B cell (primary cell): ENCODE data around the gene CD34. TPM values are rescaled to one million over a fixed set of nuclear protein-coding genes. Genes with fewer than 3 reads are reported as not detected.

Experiments used
- ATAC-seq: fragments of 200-7000 bp; cut with Tn5 transposase; one replicate; pipeline ENCODE4 v1.10.0; 2021; ENCODE audit warnings: low read depth, mild to moderate bottlenecking, moderate number of reproducible peaks, moderate library complexity
- CTCF ChIA-PET: fragments of 350-600 bp; sonication (Branson Sonifier 250); formaldehyde crosslinking; loops from one replicate; lab custom pipeline; 2021; ENCODE audit warnings: antibody characterized with exemption, inconsistent platforms; lab: Charles Lee
- POLR2A ChIA-PET: fragments of 350-600 bp; sonication (Branson Sonifier 250); formaldehyde crosslinking; loops from one replicate; lab custom pipeline; 2021; ENCODE audit warnings: antibody characterized with exemption; lab: Charles Lee
- DNase-seq: peaks from one replicate; pipeline ENCODE4 v3.0.0; 2013
- H2AFZ ChIP-seq: 2 replicates; pipeline ENCODE4 v1.6.1; 2012; ENCODE audit warnings: mild to moderate bottlenecking, low read depth, low read length; ENCODE audit not compliant: insufficient read depth, poor library complexity, severe bottlenecking
- H3K27ac ChIP-seq, 2 donors: 1 replicate in 1 of 2; 2 replicates in 1 of 2; pipeline ENCODE4 v1.5.1; 2012 to 2013; ENCODE audit warnings: low read length in 2 of 2, mild to moderate bottlenecking in 2 of 2, moderate library complexity in 1 of 2
- H3K27me3 ChIP-seq, 4 experiments: fragments of 200-600 bp in 1 of 4; sonication (generic) in 1 of 4; replicated peaks in 1 of 4; 1 replicate in 2 of 4; 2 replicates in 2 of 4; pipeline versions ENCODE4 v1.6.1 to v1.7.0; 2013 to 2016; ENCODE audit warnings: low read length in 3 of 4, mild to moderate bottlenecking in 2 of 4, mixed read lengths in 1 of 4, moderate library complexity in 1 of 4; ENCODE audit not compliant: insufficient read depth in 4 of 4, control insufficient read depth in 3 of 4; ENCODE audit errors: control extremely low read depth in 1 of 4
- H3K36me3 ChIP-seq, 2 experiments: replicated peaks in 1 of 2; 1 replicate in 1 of 2; 2 replicates in 1 of 2; pipeline versions ENCODE4 v1.6.1 to v1.7.1; 2013; ENCODE audit warnings: low read length in 1 of 2; ENCODE audit not compliant: insufficient read depth in 2 of 2, control insufficient read depth in 1 of 2; ENCODE audit errors: control extremely low read depth in 1 of 2, extremely low read depth in 1 of 2
- H3K4me1 ChIP-seq, 2 donors: fragments of 200-600 bp in 1 of 2; sonication (generic) in 1 of 2; 1 replicate in 1 of 2; 2 replicates in 1 of 2; pipeline versions ENCODE4 v1.5.1 to v1.6.1; 2013 to 2017; ENCODE audit warnings: low read length in 2 of 2; ENCODE audit not compliant: control insufficient read depth in 2 of 2, insufficient read depth in 2 of 2
- H3K4me2 ChIP-seq: replicated peaks from 2 replicates; pipeline ENCODE3; 2012; ENCODE audit warnings: mild to moderate bottlenecking, low read depth, low read length; ENCODE audit not compliant: poor library complexity, severe bottlenecking
- H3K4me3 ChIP-seq, 5 experiments: fragments of 200-600 bp in 1 of 5; sonication (generic) in 1 of 5; 1 replicate in 3 of 5; 2 replicates in 2 of 5; pipeline versions ENCODE4 v1.5.1 to v1.7.0; 2011 to 2016; ENCODE audit warnings: low read length in 4 of 5, mild to moderate bottlenecking in 4 of 5, low read depth in 2 of 5, control low read depth in 1 of 5, moderate library complexity in 1 of 5; ENCODE audit not compliant: insufficient read depth in 1 of 5; ENCODE audit errors: control extremely low read depth in 1 of 5, extremely low read depth in 1 of 5
- H3K79me2 ChIP-seq: fragments of 200-600 bp; sonication (generic); one replicate; pipeline ENCODE4 v1.6.0; 2016; ENCODE audit warnings: low read length; ENCODE audit not compliant: control insufficient read depth, insufficient read depth
- H3K9ac ChIP-seq: fragments of 200-600 bp; sonication (generic); 2 replicates; pipeline ENCODE4 v1.6.1; 2017; ENCODE audit warnings: mild to moderate bottlenecking, low read length, moderate library complexity
- H3K9me3 ChIP-seq, 3 donors: one replicate each; pipeline versions ENCODE4 v1.6.1 to v1.7.1; 2013; ENCODE audit warnings: low read length in 2 of 3; ENCODE audit not compliant: control insufficient read depth in 2 of 3, insufficient read depth in 1 of 3; ENCODE audit errors: control extremely low read depth in 1 of 3
- H4K20me1 ChIP-seq: 2 replicates; pipeline ENCODE4 v1.6.0; 2012; ENCODE audit warnings: mild to moderate bottlenecking, low read length; ENCODE audit not compliant: insufficient read depth, control insufficient read depth, poor library complexity, severe bottlenecking
- H3K27ac Mint-ChIP-seq: one replicate; pipeline ENCODE4 v1.8.0; 2021; ENCODE audit warnings: mixed read lengths
- H3K27me3 Mint-ChIP-seq: one replicate; pipeline ENCODE4 v1.8.0; 2021; ENCODE audit warnings: mixed read lengths
- H3K4me1 Mint-ChIP-seq: one replicate; pipeline ENCODE4 v1.8.0; 2021; ENCODE audit warnings: mixed read lengths
- H3K4me3 Mint-ChIP-seq: one replicate; pipeline ENCODE4 v1.8.0; 2021; ENCODE audit warnings: mixed read lengths
- H3K9me3 Mint-ChIP-seq: one replicate; pipeline ENCODE4 v1.8.0; 2022; ENCODE audit warnings: mixed read lengths; ENCODE audit not compliant: insufficient read depth
- CTCF ChIP-seq: fragments of 200-600 bp; IDR thresholded peaks from one replicate; pipeline ENCODE4 v1.8.0; 2022; ENCODE audit warnings: antibody characterized with exemption, mild to moderate bottlenecking
- EZH2 ChIP-seq: IDR thresholded peaks from 2 replicates; pipeline ENCODE4 v1.6.1; 2012; ENCODE audit warnings: borderline replicate concordance, low read depth, mild to moderate bottlenecking, moderate library complexity, low read length; ENCODE audit not compliant: insufficient read depth, poor library complexity, severe bottlenecking
- WGBS: methylation state at CpG from one replicate; pipeline ENCODE4 v1.1.5; 2013; ENCODE audit warnings: missing lambda C conversion rate; ENCODE audit not compliant: insufficient coverage; 5-methylcytosine and 5-hydroxymethylcytosine counted together
- intact Hi-C: fragments of 100-400 bp; cut with micrococcal nuclease; formaldehyde crosslinking; loops from one replicate; pipeline ENCODE4 v1.10.0; 2022
- polyA plus RNA-seq: library from polyadenylated mRNA; depleted of rRNA; stranded (reverse); fragments of >200 nt; gene quantifications from 2 replicates; pipeline ENCODE4 v1.2.3, GENCODE V29; 2012
- total RNA-seq, 2 donors: library from RNA; stranded (reverse); fragments of 120-200 nt in 1 of 2; gene quantifications; 1 replicate in 1 of 2; 2 replicates in 1 of 2; pipeline versions ENCODE4 v1.2.3 to v1.2.4, GENCODE V29; 2013 to 2022

The CD34 gene
- total and polyA plus RNA-seq, 2 donors (not counting 1 experiment from before 2014, with no cell fraction given) = not detected

GRCh38 chr1:207876131-207876530, 34.8 kb downstream of the CD34 start:
- CTCF ChIA-PET = interaction anchor here (0.7 to 16.4 kb wide), 11 partner anchors 9 to 87 kb away, joined by 3 to 526 read pairs (median 7); no protein-coding TSS in a partner anchor
- no peaks in the 10 kb centered on the region for H3K9me3 Mint-ChIP-seq
- no peaks in the 10 kb centered on the region for H3K27me3 Mint-ChIP-seq
- H3K27me3 ChIP-seq = no peaks in the 10 kb centered on the region
- ATAC-seq = no peak
- DNase-seq = no peak
- H3K27ac ChIP-seq = no peak overlapping the region
- POLR2A ChIA-PET = interaction anchor here (1.0 kb wide), 1 partner anchor 50 kb away, joined by 3 read pairs; no protein-coding TSS in a partner anchor
- no peaks in the 10 kb centered on the region for H4K20me1 ChIP-seq
- no peaks in the 10 kb centered on the region for H3K9me3 ChIP-seq
- H3K27ac Mint-ChIP-seq = no peak overlapping the region
- intact Hi-C loops = no loop called here
- no peak overlapping the region for H2AFZ ChIP-seq
- peaks cover 39% of the 10 kb centered on the region for H3K4me1 Mint-ChIP-seq
- H3K4me3 Mint-ChIP-seq = no peak overlapping the region
- WGBS = 53% methylated on average over 3 of the region's 4 CpGs
- no peak overlapping the region for H3K4me3 ChIP-seq
- no peak for TF ChIP-seq CTCF
- TF ChIP-seq EZH2 = no peak
- H3K4me2 ChIP-seq = no peak overlapping the region
- peaks cover 29 to 30% of the 10 kb centered on the region in 2 donors for H3K4me1 ChIP-seq
- no peak overlapping the region for H3K9ac ChIP-seq
- peaks cover 22% of the 10 kb centered on the region for H3K79me2 ChIP-seq
- no peaks in the 10 kb centered on the region for H3K36me3 ChIP-seq

- H3K4me3 ChIP-seq = no peak overlapping the region
- Mint-ChIP-seq H3K4me1 (peaks cover 45% of the 10 kb centered on the region), H3K27ac (no peak overlapping the region), H3K4me3 (no peak overlapping the region), H3K27me3 (no peaks in the 10 kb centered on the region), H3K9me3 (no peaks in the 10 kb centered on the region)
- peaks cover 29 to 31% of the 10 kb centered on the region in 2 donors for H3K4me1 ChIP-seq
- 89% methylated on average over 4 of the region's 4 CpGs for WGBS
- CTCF ChIA-PET = interaction anchor here (0.8 to 16.4 kb wide), 9 partner anchors 9 to 88 kb away, joined by 3 to 526 read pairs (median 9); no protein-coding TSS in a partner anchor
- TF ChIP-seq CTCF = no peak
- no peak for TF ChIP-seq EZH2
- H3K4me2 ChIP-seq = no peak overlapping the region
- no peaks in the 10 kb centered on the region for H3K9me3 ChIP-seq
- intact Hi-C loops = no loop called here
- no peak overlapping the region for H2AFZ ChIP-seq
- no peaks in the 10 kb centered on the region for H3K27me3 ChIP-seq
- ATAC-seq (no peak), DNase-seq (no peak)
- H3K79me2 ChIP-seq = peaks cover 28% of the 10 kb centered on the region
- H3K27ac ChIP-seq = no peak overlapping the region
- POLR2A ChIA-PET = interaction anchor here (1.2 kb wide), 1 partner anchor 56 kb away, joined by 3 read pairs; no protein-coding TSS in a partner anchor
- H3K36me3 ChIP-seq = no peaks in the 10 kb centered on the region
- H3K9ac ChIP-seq = no peak overlapping the region
- H4K20me1 ChIP-seq = no peaks in the 10 kb centered on the region
Observed at GRCh38 chr1:207875532-207875931, 35.4 kb downstream of the CD34 start.
